A673 (cell line): Measurements from ENCODE around the gene BCL2L1. TPM values are rescaled to one million over a fixed set of nuclear protein-coding genes. Genes with fewer than 3 reads are reported as not detected.

Experiments
- BruUV-seq: library from RNA; stranded (reverse); fragments of 400-500 nt; replicated peaks from 2 replicates; lab custom pipeline; 2021; lab: Mats Ljungman, UMichigan
- CTCF ChIA-PET: fragments of 300-600 bp; sonication (Branson Sonifier 250); formaldehyde crosslinking; loops from one replicate; lab custom pipeline; 2022; ENCODE audit warnings: antibody characterized with exemption; lab: Charles Lee
- POLR2A ChIA-PET: fragments of 300-600 bp; sonication (Branson Sonifier 250); formaldehyde crosslinking; loops from one replicate; lab custom pipeline; 2022; ENCODE audit warnings: antibody characterized with exemption; ENCODE audit not compliant: low non-redundant PET; lab: Charles Lee
- DNase-seq: peaks from one replicate; pipeline ENCODE4 v3.0.0-alpha.2; 2015; ENCODE audit warnings: low spot score
- H3K27ac ChIP-seq: fragments of 200-600 bp; sonication (generic); 2 replicates; pipeline ENCODE4 v1.5.1; 2016; ENCODE audit warnings: mixed run types, low read depth, mild to moderate bottlenecking, mixed read lengths, antibody characterized with exemption, low read length; ENCODE audit not compliant: poor library complexity, severe bottlenecking
- H3K27me3 ChIP-seq: fragments of 200-600 bp; sonication (generic); replicated peaks from 2 replicates; pipeline ENCODE4 v1.6.1; 2017; ENCODE audit warnings: mixed run types, low read depth, mild to moderate bottlenecking, mixed read lengths, antibody characterized with exemption, low read length; ENCODE audit not compliant: insufficient read depth, poor library complexity
- H3K36me3 ChIP-seq: fragments of 200-600 bp; sonication (generic); 2 replicates; pipeline ENCODE4 v1.6.1; 2016; ENCODE audit warnings: mixed run types, mild to moderate bottlenecking, mixed read lengths, antibody characterized with exemption, low read length; ENCODE audit not compliant: insufficient read depth, poor library complexity, severe bottlenecking
- H3K4me1 ChIP-seq: fragments of 200-600 bp; sonication (generic); 2 replicates; pipeline ENCODE4 v1.6.1; 2017; ENCODE audit warnings: mixed run types, mild to moderate bottlenecking, mixed read lengths, antibody characterized with exemption, low read length; ENCODE audit not compliant: insufficient read depth, poor library complexity, severe bottlenecking
- H3K4me3 ChIP-seq: fragments of 200-600 bp; sonication (generic); 2 replicates; pipeline ENCODE4 v1.5.1; 2016; ENCODE audit warnings: low read depth, mixed run types, mild to moderate bottlenecking, mixed read lengths, low read length; ENCODE audit not compliant: poor library complexity, severe bottlenecking
- H3K9me3 ChIP-seq: fragments of 200-600 bp; sonication (generic); 2 replicates; pipeline ENCODE4 v1.6.1; 2016; ENCODE audit warnings: mixed run types, low read depth, mild to moderate bottlenecking, mixed read lengths, antibody characterized with exemption, low read length; ENCODE audit not compliant: poor library complexity, severe bottlenecking
- CTCF ChIP-seq: fragments of 300-800, 200-600 bp; sonication (generic); conservative IDR thresholded peaks from 2 replicates; pipeline ENCODE4 v1.5.1; 2017; ENCODE audit warnings: low read depth, mild to moderate bottlenecking, antibody characterized with exemption, low read length, moderate library complexity, mixed read lengths
- EZH2 ChIP-seq: fragments of 200-600 bp; sonication (generic); IDR thresholded peaks from 2 replicates; pipeline ENCODE4 v1.6.1; 2017; ENCODE audit warnings: borderline replicate concordance, low read depth, mild to moderate bottlenecking, mixed read lengths, antibody characterized with exemption, low read length; ENCODE audit not compliant: poor library complexity, severe bottlenecking
- intact Hi-C: fragments of 100-400 bp; cut with micrococcal nuclease; formaldehyde crosslinking; loops from one replicate; pipeline ENCODE4 v1.10.0; 2022; ENCODE audit not compliant: unreplicated experiment
- total RNA-seq: library from RNA; stranded (reverse); gene quantifications from 2 replicates; pipeline ENCODE4 v1.2.3, GENCODE V29; 2021

The BCL2L1 gene
- total RNA-seq, 1 experiment from 2014 or later = 47.8 TPM

- POLR2A ChIA-PET = no interaction called here
- no peaks in the 10 kb centered on the region for H3K27me3 ChIP-seq
- no peak for DNase-seq
- CTCF ChIA-PET = interaction anchor here (0.6 to 1.3 kb wide), 2 partner anchors 32 to 81 kb away, joined by 3 to 6 read pairs; no protein-coding TSS in a partner anchor
- no peak for TF ChIP-seq EZH2
- TF ChIP-seq CTCF = no peak
- H3K4me1 ChIP-seq = peaks cover 47% of the 10 kb centered on the region
- intact Hi-C loops = no loop called here
- no TSS peak for BruUV-seq
- peaks cover 9% of the 10 kb centered on the region for H3K36me3 ChIP-seq
- H3K4me3 ChIP-seq = no peak overlapping the region
- no peaks in the 10 kb centered on the region for H3K9me3 ChIP-seq
- H3K27ac ChIP-seq = peak overlapping the region; percentile 20
Measured at GRCh38 chr20:31693402-31693801, 29.3 kb downstream of the BCL2L1 start.

GRCh38 chr20:31691646-31692275, 30.9 kb downstream of the BCL2L1 start:
- no peak overlapping the region for H3K4me3 ChIP-seq
- no peaks in the 10 kb centered on the region for H3K27me3 ChIP-seq
- POLR2A ChIA-PET = no interaction called here
- H3K4me1 ChIP-seq = peaks cover 47% of the 10 kb centered on the region
- TF ChIP-seq EZH2 (no peak), CTCF (no peak)
- DNase-seq = peak; percentile 80
- CTCF ChIA-PET = interaction anchor here (0.8 to 2.0 kb wide), 2 partner anchors 30 to 32 kb away, joined by 4 to 8 read pairs; no protein-coding TSS in a partner anchor
- BruUV-seq = no TSS peak
- H3K27ac ChIP-seq = peak overlapping the region; percentile 79
- H3K36me3 ChIP-seq = peaks cover 7% of the 10 kb centered on the region
- intact Hi-C loops = no loop called here
- no peaks in the 10 kb centered on the region for H3K9me3 ChIP-seq

- no peaks in the 10 kb centered on the region for H3K27me3 ChIP-seq
- no TSS peak for BruUV-seq
- no peak for DNase-seq
- CTCF ChIA-PET = interaction anchor here (0.6 kb wide), 1 partner anchor 19 kb away, joined by 4 read pairs; no protein-coding TSS in a partner anchor
- H3K36me3 ChIP-seq = peaks cover 7% of the 10 kb centered on the region
- peaks cover 55% of the 10 kb centered on the region for H3K4me1 ChIP-seq
- intact Hi-C loops = no loop called here
- no peak for TF ChIP-seq CTCF
- TF ChIP-seq EZH2 = no peak
- peak overlapping the region; percentile 68 for H3K27ac ChIP-seq
- POLR2A ChIA-PET = no interaction called here
- H3K9me3 ChIP-seq = no peaks in the 10 kb centered on the region
- H3K4me3 ChIP-seq = no peak overlapping the region
Measured at GRCh38 chr20:31690124-31690666, 32.5 kb downstream of the BCL2L1 start.
